Fibroblast of upper back skin (primary cell): ENCODE results near the gene NPEPL1.

ENCODE experiments used
- DNase-seq: peaks from one replicate; pipeline ENCODE4 v3.0.0-alpha.2; 2013

The NPEPL1 gene

GRCh38 chr20:58684291-58684690, 8.3 kb upstream of the NPEPL1 start:
- no peak for DNase-seq

GRCh38 chr20:58685988-58686387, 6.6 kb upstream of the NPEPL1 start:
- no peak for DNase-seq

GRCh38 chr20:58688414-58688813, 4.2 kb upstream of the NPEPL1 start:
- no peak for DNase-seq

DNA sequence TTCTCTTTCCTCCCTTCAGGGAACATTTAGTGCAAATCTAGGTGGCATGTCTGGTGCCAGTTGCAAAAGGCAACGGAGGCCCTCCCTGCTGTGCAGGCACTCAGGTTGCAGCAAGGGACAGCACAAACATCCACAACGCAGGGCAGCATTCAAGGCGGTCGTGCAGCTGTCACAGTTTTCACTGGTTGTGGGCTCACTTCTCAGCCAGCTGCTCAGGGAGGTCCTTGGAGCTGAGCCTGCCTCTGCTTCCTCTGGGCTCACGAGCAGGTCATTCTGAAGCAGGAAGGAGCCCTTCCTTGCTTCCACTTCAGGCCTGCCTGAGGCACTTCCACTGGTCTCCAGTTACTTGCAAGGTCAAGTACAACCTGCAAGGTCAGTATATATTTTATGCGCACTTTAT, 3.8 kb upstream of the NPEPL1 start:
- no peak for DNase-seq

- no peak for DNase-seq
Measured at GRCh38 chr20:58690396-58691135, 2.0 kb upstream of the NPEPL1 start.

DNA sequence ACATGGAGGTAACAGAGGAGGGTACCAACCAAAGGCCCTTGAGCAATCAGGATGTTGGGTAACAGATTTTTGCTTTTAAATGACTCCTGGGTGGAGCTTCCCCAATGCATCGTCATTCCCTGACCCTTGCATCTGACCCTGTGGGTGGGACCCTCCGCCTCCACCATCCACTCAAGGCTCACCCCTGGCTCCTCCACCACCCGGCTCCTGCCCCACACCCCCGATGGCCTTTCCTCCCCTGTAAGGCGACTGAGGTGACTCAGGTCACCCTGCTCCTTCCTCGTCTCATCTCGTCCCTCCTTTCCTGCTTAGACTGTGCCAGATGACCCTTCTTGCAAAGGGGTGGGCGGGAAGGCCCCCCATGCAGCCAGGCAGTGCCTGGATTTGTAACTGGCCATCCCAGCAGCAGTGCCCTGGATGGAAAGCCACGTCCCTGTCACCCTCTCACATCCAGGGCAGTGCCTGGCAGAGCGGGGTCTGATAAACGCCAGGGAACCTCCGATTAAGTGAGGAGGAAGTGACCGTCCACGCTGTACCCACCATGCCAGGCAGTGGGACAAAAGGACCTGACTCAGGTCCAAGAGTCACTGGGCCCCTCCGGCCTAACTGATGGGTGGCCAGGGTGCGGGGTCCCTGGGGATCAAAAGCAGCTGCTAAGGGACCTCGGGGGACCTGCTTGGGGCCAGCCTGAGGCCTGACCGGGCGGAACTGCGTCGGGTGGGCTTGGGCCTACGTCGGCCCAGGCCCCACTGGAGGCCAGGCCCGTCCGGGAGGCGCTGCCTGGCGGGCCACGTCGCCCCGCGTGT, 624 bp upstream of the NPEPL1 start:
- DNase-seq, result no peak

GRCh38 chr20:58693226-58694006, 816 bp downstream of the NPEPL1 start:
- no peak for DNase-seq

GRCh38 chr20:58694241-58695083, 1.9 kb downstream of the NPEPL1 start:
- DNase-seq, result no peak

DNA sequence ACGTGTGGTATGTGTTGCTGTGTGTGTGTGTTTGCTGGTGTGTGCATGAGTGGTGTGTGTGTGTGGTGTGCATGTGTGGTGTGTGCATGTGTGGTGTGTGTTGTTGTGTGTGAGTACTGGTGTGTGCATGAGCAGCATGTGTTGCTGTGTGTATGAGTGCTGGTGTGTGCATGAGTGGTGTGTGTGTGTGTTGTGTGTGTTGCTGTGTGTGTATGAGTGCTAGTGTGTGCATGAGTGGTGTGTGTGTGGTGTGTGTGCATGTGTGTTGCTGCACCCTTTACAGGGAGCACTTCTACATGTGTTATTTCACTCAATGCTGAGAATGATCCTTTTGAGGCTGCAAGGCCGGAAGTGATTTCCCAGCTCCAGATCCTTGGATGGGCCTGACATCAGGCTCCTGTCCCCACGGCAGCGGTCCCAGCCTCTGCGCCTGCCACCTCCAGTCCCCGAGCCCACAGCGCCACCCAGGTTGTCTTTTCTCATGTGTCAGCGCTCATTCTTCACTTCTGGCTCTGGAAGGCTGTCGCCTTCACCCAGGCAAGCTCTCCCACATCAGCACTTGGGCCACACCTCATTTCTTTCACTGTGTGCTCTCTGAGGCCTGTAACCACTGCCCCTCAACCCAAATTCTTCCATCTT, 2.6 kb downstream of the NPEPL1 start:
- no peak for DNase-seq

DNA sequence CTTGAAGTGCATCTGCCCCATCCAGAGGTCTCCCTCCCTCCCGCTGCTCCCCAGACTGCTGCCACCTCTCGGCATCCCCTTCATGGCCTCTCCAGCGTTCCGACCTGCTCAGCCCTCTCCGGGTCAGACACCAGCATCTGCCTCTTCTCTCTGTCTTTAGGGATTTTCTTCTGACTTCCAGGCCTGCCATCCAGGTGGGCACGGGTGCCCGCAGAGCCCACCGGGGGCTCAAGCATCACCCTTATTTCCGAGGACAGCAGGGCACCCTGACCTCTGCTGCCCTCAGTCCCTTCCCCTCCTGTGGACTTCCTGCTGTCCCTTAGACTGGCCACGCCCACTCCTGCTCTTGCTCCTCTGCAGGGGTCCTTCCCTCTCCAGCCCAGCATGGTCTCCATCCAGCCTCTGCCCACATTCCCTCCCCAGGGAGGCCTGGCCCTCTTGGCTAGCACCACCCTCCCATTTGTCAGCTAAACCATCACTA, 3.3 kb downstream of the NPEPL1 start:
- no peak for DNase-seq

DNA sequence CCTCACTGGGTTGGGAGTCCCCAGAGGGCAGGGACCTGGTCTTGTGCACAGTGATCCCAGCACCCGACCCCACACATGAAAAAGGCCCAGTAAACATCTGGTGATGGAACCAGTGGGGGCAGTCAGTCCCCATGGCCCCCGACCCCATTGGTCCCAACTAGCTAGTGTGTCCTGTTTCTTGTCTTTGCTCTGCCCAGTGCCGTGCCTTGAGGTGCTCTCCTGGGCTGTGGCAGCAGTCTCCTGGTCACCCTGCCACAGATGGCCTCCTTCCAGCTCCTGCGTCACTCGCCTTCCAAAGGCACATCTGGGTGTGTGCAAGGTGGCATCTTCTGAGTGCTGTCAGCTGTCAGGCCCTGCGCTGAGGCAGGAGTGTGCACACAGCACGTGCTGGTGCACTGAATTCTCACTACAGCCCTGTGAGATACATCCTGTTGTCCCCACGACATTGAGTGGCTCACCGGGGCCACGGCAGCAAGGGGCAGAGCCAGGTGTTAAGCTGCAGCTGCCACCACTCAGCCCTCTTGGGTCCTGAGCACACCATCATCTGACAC, 3.9 kb downstream of the NPEPL1 start:
- no peak for DNase-seq

GRCh38 chr20:58697201-58697866, 4.7 kb downstream of the NPEPL1 start:
- DNase-seq, result no peak

- no peak for DNase-seq
Measured at GRCh38 chr20:58697867-58698703, 5.5 kb downstream of the NPEPL1 start.

GRCh38 chr20:58698741-58699622, 6.4 kb downstream of the NPEPL1 start:
- DNase-seq, result no peak

DNA sequence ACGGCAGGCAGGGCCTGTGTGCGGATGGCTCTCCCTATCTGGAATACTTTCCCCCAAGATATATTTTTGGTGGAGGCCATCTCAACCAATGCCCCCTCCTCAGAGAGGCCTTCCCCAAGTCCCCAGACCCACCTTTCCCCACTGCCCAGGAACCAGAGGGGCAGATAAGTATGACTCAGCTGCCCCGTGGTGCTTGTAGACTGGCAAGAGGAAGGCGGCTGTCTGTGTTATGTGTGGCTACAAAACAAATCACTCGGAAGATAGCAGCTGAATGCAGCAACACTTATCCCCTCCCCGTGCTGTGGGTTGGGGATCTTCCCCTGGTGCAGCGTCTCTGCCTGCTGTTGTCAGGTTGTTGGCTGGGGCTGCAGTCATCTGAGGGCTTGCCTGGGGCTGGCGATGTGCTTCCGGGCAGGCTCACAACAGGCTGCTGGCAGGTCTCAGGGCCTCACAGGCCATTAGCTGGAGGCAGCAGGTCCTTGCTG, 7.1 kb downstream of the NPEPL1 start:
- no peak for DNase-seq

GRCh38 chr20:58700121-58700821, 7.7 kb downstream of the NPEPL1 start:
- DNase-seq, result no peak

DNA sequence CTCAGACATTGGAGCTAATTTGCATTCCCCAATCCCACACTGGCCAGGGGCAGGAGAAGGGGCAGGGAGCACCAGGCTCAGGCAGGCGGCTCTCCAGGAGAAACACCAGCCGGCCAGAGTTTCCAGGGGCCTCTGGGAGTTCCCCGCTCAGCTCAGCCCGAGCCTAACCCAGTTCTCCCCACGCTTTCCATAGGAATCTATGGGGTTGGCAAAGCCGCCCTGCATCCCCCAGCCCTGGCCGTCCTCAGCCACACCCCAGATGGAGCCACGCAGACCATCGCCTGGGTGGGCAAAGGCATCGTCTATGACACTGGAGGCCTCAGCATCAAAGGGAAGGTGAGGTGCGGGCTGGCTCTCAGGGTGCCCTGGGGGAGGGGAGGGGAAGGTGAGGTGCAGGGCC, 8.2 kb downstream of the NPEPL1 start:
- DNase-seq, result no peak
